ENCODE results near the gene RETREG1. TPM values are rescaled to one million over a fixed set of nuclear protein-coding genes. Genes with fewer than 3 reads are reported as not detected.

Gene RETREG1
- total RNA-seq, 1 experiment from 2014 or later, result 3.4 TPM

DNA sequence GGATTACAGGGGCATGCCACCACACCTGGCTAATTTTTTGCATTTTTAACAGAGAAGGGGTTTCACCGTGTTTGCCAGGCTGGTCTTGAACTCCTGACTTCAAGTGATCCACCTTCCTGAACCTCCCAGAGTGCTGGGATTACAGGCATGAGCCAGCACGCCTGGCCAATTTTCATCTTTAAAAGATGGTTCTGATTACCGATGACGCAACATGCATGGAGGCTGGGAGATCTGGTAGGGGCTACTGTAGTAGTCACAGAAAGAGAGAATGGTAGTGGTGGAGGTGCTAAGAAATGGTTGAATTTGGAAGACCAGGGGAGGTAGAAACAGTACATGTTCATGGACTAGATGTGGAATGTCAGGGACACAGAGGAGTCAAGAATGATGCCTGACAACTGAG is 22.4 kb upstream of the RETREG1 start:
- DNase-seq, result no peak
- H3K4ac ChIP-seq (ENCODE audit: low read depth, low read length), result no peak overlapping the region
- H3K4me3 Mint-ChIP-seq, result no peak overlapping the region
- H3K9me3 Mint-ChIP-seq, result peaks cover 13 to 14% of the 10 kb centered on the region in 2 experiments
- no peak overlapping the region for H2BK12ac ChIP-seq (ENCODE audit: insufficient read length, low read depth, low read length)
- H3K14ac ChIP-seq (ENCODE audit: insufficient read depth, low read length), result no peak overlapping the region
- H3K27me3 ChIP-seq (ENCODE audit: insufficient read depth, low read length), result no peaks in the 10 kb centered on the region
- H3K27ac Mint-ChIP-seq, result no peak overlapping the region
- H2BK5ac ChIP-seq (ENCODE audit: insufficient read length, low read length), result no peak overlapping the region
- peaks cover 10% of the 10 kb centered on the region for H3K27me3 Mint-ChIP-seq (ENCODE audit: low read depth)
- no peak overlapping the region for H3K27ac ChIP-seq (ENCODE audit: insufficient read length, low read depth, low read length)
- H3K79me1 ChIP-seq (ENCODE audit: insufficient read depth, low read depth, low read length, poor library complexity, severe bottlenecking), result no peaks in the 10 kb centered on the region
- H2BK15ac ChIP-seq (ENCODE audit: low read depth, low read length), result no peak overlapping the region
- no peak overlapping the region for H3K9ac ChIP-seq (ENCODE audit: extremely low read depth, insufficient read length, low read length)
- TF ChIP-seq, protein P1, sequence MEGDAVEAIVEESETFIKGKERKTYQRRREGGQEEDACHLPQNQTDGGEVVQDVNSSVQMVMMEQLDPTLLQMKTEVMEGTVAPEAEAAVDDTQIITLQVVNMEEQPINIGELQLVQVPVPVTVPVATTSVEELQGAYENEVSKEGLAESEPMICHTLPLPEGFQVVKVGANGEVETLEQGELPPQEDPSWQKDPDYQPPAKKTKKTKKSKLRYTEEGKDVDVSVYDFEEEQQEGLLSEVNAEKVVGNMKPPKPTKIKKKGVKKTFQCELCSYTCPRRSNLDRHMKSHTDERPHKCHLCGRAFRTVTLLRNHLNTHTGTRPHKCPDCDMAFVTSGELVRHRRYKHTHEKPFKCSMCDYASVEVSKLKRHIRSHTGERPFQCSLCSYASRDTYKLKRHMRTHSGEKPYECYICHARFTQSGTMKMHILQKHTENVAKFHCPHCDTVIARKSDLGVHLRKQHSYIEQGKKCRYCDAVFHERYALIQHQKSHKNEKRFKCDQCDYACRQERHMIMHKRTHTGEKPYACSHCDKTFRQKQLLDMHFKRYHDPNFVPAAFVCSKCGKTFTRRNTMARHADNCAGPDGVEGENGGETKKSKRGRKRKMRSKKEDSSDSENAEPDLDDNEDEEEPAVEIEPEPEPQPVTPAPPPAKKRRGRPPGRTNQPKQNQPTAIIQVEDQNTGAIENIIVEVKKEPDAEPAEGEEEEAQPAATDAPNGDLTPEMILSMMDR (conservative IDR thresholded peaks at IDR 0.05), result no peak
- H2AFZ ChIP-seq (ENCODE audit: low read length), result no peak overlapping the region
- no peak overlapping the region for H3K23ac ChIP-seq (ENCODE audit: insufficient read length, low read depth, low read length)
- H4K20me1 ChIP-seq (ENCODE audit: control insufficient read depth, insufficient read depth, insufficient read length), result peaks cover 2% of the 10 kb centered on the region
- no peak overlapping the region for H3T11ph ChIP-seq (ENCODE audit: low read length)
- WGBS (ENCODE audit: extremely low coverage, insufficient read length, low lambda C conversion rate), result no CpG with 5 or more reads among the region's 4 CpGs
- no peak overlapping the region for H3K4me2 ChIP-seq (ENCODE audit: insufficient read depth, insufficient read length, low read length)
- no peaks in the 10 kb centered on the region for H3K79me2 ChIP-seq (ENCODE audit: insufficient read depth, low read length)
- no peak overlapping the region for H4K8ac ChIP-seq (replicated peaks; ENCODE audit: insufficient read length, low read depth, low read length)
- no peak overlapping the region for H2AK5ac ChIP-seq (ENCODE audit: insufficient read length, low read length)
- H3K18ac ChIP-seq (ENCODE audit: insufficient read length, low read depth, low read length), result no peak overlapping the region
- no peak overlapping the region for H2BK120ac ChIP-seq (ENCODE audit: low read depth, low read length, poor library complexity, severe bottlenecking)
- no peak overlapping the region for H4K91ac ChIP-seq (ENCODE audit: insufficient read length, low read depth, low read length)
- H3K23me2 ChIP-seq (ENCODE audit: insufficient read length, low read depth, low read length, poor library complexity, severe bottlenecking), result no peaks in the 10 kb centered on the region
- no peak overlapping the region for H2BK20ac ChIP-seq (ENCODE audit: low read depth, low read length, poor library complexity, severe bottlenecking)
- H3K36me3 Mint-ChIP-seq (ENCODE audit: insufficient read depth in 1 of 3, low read depth in 3 of 3), result peaks cover 4 to 7% (median 6%) of the 10 kb centered on the region in 3 experiments; a peak in 5 of 7 replicates
- H3K56ac ChIP-seq (ENCODE audit: insufficient read length, low read depth, low read length), result no peak overlapping the region
- H3K9me3 ChIP-seq (ENCODE audit: control insufficient read depth, low read depth, low read length), result no peaks in the 10 kb centered on the region
- no peaks in the 10 kb centered on the region for H3K4me1 ChIP-seq (ENCODE audit: insufficient read depth, low read length)
- H4K5ac ChIP-seq (ENCODE audit: insufficient read length, low read depth, low read length), result no peak overlapping the region
- peaks cover 12% of the 10 kb centered on the region in 2 experiments for H3K4me1 Mint-ChIP-seq
